ENCODE data around the gene HIF3A. TPM values are rescaled to one million over a fixed set of nuclear protein-coding genes. Genes with fewer than 3 reads are reported as not detected.

Gene HIF3A
- total RNA-seq, 4 donors from 2014 or later = 3.8 to 52.8 (median 6.2) TPM

- intact Hi-C loops (cut with DNase I) = no loop called here
- no peaks in the 10 kb centered on the region for H3K36me3 ChIP-seq
- TF ChIP-seq CTCF (IDR thresholded peaks at IDR 0.05) (no peak), POLR2A (IDR thresholded peaks at IDR 0.05) (no peak)
- no peak overlapping the region for H3K4me3 ChIP-seq
- 83 to 89% methylated on average over 7 of the region's 7 CpGs for WGBS, 2 donors
- peaks cover 0 to 17% (median 0%) of the 10 kb centered on the region in 4 donors for H3K27me3 ChIP-seq
- DNase-seq = no peak
- no peak overlapping the region for H3K27ac ChIP-seq
- no peaks in the 10 kb centered on the region for H3K9me3 ChIP-seq
- peaks cover 0 to 6% (median 0%) of the 10 kb centered on the region in 3 donors for H3K4me1 ChIP-seq
Observed at GRCh38 chr19:46279177-46279576, 17.7 kb upstream of the HIF3A start.

- TF ChIP-seq CTCF (IDR thresholded peaks at IDR 0.05) (no peak), POLR2A (IDR thresholded peaks at IDR 0.05) (no peak)
- Histone ChIP-seq H3K4me1 (peaks cover 0 to 6% (median 0%) of the 10 kb centered on the region in 3 donors), H3K27ac (peak overlapping the region in 3 of 4 donors; percentile 36 to 46 (median 45)), H3K27me3 (peaks cover 0 to 10% (median 0%) of the 10 kb centered on the region in 4 donors), H3K9me3 (no peaks in the 10 kb centered on the region), H3K36me3 (no peaks in the 10 kb centered on the region), H3K4me3 (no peak overlapping the region)
- DNase-seq = no peak
- 58 to 79% methylated on average over 3 to 4 of the region's 4 CpGs for WGBS, 2 donors
- intact Hi-C loops (cut with DNase I) = no loop called here
Observed at GRCh38 chr19:46283771-46284170, 13.1 kb upstream of the HIF3A start.

GRCh38 chr19:46284635-46285034, 12.2 kb upstream of the HIF3A start:
- Histone ChIP-seq H3K4me1 (peaks cover 0 to 13% (median 3%) of the 10 kb centered on the region in 3 donors), H3K4me3 (no peak overlapping the region), H3K27me3 (peaks cover 0 to 1% (median 0%) of the 10 kb centered on the region in 4 donors), H3K36me3 (no peaks in the 10 kb centered on the region), H3K27ac (peak overlapping the region in 1 of 4 donors; percentile 36), H3K9me3 (peaks cover 0 to 1% (median 0%) of the 10 kb centered on the region in 3 donors)
- WGBS, 2 donors = 70 to 78% methylated on average over 5 to 7 of the region's 9 CpGs
- DNase-seq = no peak
- TF ChIP-seq POLR2A (IDR thresholded peaks at IDR 0.05) = no peak
- no peak for TF ChIP-seq CTCF (IDR thresholded peaks at IDR 0.05)
- intact Hi-C loops (cut with DNase I) = no loop called here

- Histone ChIP-seq H3K4me3 (no peak overlapping the region), H3K27ac (no peak overlapping the region), H3K27me3 (no peaks in the 10 kb centered on the region), H3K4me1 (peaks cover 0 to 13% (median 3%) of the 10 kb centered on the region in 3 donors), H3K36me3 (no peaks in the 10 kb centered on the region), H3K9me3 (peaks cover 0 to 14% (median 0%) of the 10 kb centered on the region in 3 donors)
- intact Hi-C loops (cut with DNase I) = no loop called here
- DNase-seq = no peak
- 58 to 59% methylated on average over 7 of the region's 7 CpGs for WGBS, 2 donors
- no peak for TF ChIP-seq CTCF (IDR thresholded peaks at IDR 0.05)
- TF ChIP-seq POLR2A (IDR thresholded peaks at IDR 0.05) = no peak
Observed at GRCh38 chr19:46287585-46287984, 9.3 kb upstream of the HIF3A start.

- no peaks in the 10 kb centered on the region for H3K27me3 ChIP-seq
- H3K36me3 ChIP-seq = no peaks in the 10 kb centered on the region
- peaks cover 0 to 14% (median 0%) of the 10 kb centered on the region in 3 donors for H3K9me3 ChIP-seq
- intact Hi-C loops (cut with DNase I) = no loop called here
- H3K4me3 ChIP-seq = no peak overlapping the region
- DNase-seq = no peak
- WGBS, 2 donors = 49 to 58% methylated on average over 5 to 6 of the region's 6 CpGs
- H3K4me1 ChIP-seq = peaks cover 0 to 7% (median 3%) of the 10 kb centered on the region in 3 donors
- peak overlapping the region in 3 of 4 donors; percentile 22 to 70 (median 68) for H3K27ac ChIP-seq
- TF ChIP-seq CTCF (IDR thresholded peaks at IDR 0.05) (no peak), POLR2A (IDR thresholded peaks at IDR 0.05) (no peak)
Observed at GRCh38 chr19:46288896-46289588, 7.8 kb upstream of the HIF3A start.

Measured in esophagus squamous epithelium (tissue), 5 donors.